Activated T-helper 1 cell treated with anti-CD3 and anti-CD28 coated beads, Interleukin-2, amount 50 U/mL, for 16 hours (primary cell): ENCODE measurements around the gene PARP12.

Experiments
- DNase-seq, 2 donors: peaks; one replicate each; pipeline ENCODE4 v3.0.0-alpha.2; 2020; ENCODE audit warnings: low read depth in 1 of 2, low spot score in 1 of 2

Gene PARP12

GRCh38 chr7:140059273-140060242 lies 3.2 kb downstream of the PARP12 start:
- DNase-seq, result peak in 1 of 2 donors; percentile 6

- DNase-seq, result no peak
Observed at GRCh38 chr7:140058517-140058916, 4.2 kb downstream of the PARP12 start.

GRCh38 chr7:140057143-140057535 lies 5.6 kb downstream of the PARP12 start:
- DNase-seq, result no peak

GRCh38 chr7:140056431-140057142 lies 6.2 kb downstream of the PARP12 start:
- no peak for DNase-seq

GRCh38 chr7:140055833-140056232 lies 6.9 kb downstream of the PARP12 start:
- DNase-seq, result no peak

- DNase-seq, result no peak
Observed at GRCh38 chr7:140054751-140055150, 8.0 kb downstream of the PARP12 start.

- no peak for DNase-seq
Observed at GRCh38 chr7:140053812-140054539, 8.8 kb downstream of the PARP12 start.

GRCh38 chr7:140051820-140052219 lies 10.9 kb downstream of the PARP12 start:
- DNase-seq, result no peak

GRCh38 chr7:140050100-140050499 lies 12.7 kb downstream of the PARP12 start:
- DNase-seq, result no peak

- no peak for DNase-seq
Observed at GRCh38 chr7:140049339-140050024, 13.3 kb downstream of the PARP12 start.

- DNase-seq, result no peak
Observed at GRCh38 chr7:140048989-140049338, 13.8 kb downstream of the PARP12 start.

- DNase-seq, result no peak
Observed at GRCh38 chr7:140048138-140048537, 14.6 kb downstream of the PARP12 start.

GRCh38 chr7:140047197-140047596 lies 15.6 kb downstream of the PARP12 start:
- DNase-seq, result no peak

- DNase-seq, result no peak
Observed at GRCh38 chr7:140045697-140046096, 17.1 kb downstream of the PARP12 start.

- no peak for DNase-seq
Observed at GRCh38 chr7:140044251-140044650, 18.5 kb downstream of the PARP12 start.

- no peak for DNase-seq
Observed at GRCh38 chr7:140042386-140042670, 20.4 kb downstream of the PARP12 start.

- no peak for DNase-seq
Observed at GRCh38 chr7:140041659-140042385, 20.9 kb downstream of the PARP12 start.

GRCh38 chr7:140039896-140040295 lies 22.9 kb downstream of the PARP12 start:
- no peak for DNase-seq

- no peak for DNase-seq
Observed at GRCh38 chr7:140039066-140039465, 23.7 kb downstream of the PARP12 start.

- DNase-seq, result no peak
Observed at GRCh38 chr7:140036224-140036962, 26.4 kb downstream of the PARP12 start.
